ENCODE data around the gene RTN3.
"Not testable (repeated sequence)": the region's sequence is repeated elsewhere in the genome, so short reads cannot be mapped to it uniquely, and the experiment has no call there.

RTN3 gene

GRCh38 chr11:63682066-63683021, 1.0 kb downstream of the RTN3 start:
- DNase-seq (ENCODE audit: low read depth in 2 of 2) = no peak

- DNase-seq (ENCODE audit: low read depth in 2 of 2) = no peak
Observed at GRCh38 chr11:63683133-63683991, 2.1 kb downstream of the RTN3 start.

DNA sequence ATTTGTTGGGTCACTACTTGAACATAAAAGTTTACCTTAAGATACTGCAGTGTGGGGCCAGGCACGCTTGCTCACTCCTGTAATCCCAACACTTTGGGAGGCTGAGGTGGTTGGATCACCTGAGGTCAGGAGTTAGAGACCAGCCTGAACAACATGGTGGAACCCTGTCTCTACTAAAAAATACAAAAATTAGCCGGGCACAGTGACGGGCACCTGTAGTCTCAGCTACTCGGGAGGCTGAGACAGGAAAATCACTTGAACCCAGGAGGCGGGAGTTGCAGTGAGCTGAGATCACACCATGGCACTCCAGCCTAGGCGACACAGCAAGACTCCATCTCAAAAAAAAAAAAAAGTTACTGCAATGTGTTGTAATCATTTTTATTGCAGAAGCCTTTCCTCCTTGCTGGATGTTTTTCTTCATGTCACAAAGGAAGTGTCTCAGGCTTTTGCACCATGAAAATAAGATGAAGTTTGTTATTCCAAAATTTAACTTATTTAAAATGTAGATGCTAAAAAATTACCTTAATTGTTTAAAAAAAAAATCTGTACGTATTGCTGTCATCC, 3.9 kb downstream of the RTN3 start:
- DNase-seq (ENCODE audit: low read depth in 2 of 2) = not testable (repeated sequence)

- no peak for DNase-seq (ENCODE audit: low read depth in 2 of 2)
Observed at GRCh38 chr11:63686926-63687325, 5.6 kb downstream of the RTN3 start.

- DNase-seq (ENCODE audit: low read depth in 2 of 2) = no peak
Observed at GRCh38 chr11:63687845-63688244, 6.5 kb downstream of the RTN3 start.

- DNase-seq (ENCODE audit: low read depth in 2 of 2) = no peak
Observed at GRCh38 chr11:63694596-63694995, 13.3 kb downstream of the RTN3 start.

DNA sequence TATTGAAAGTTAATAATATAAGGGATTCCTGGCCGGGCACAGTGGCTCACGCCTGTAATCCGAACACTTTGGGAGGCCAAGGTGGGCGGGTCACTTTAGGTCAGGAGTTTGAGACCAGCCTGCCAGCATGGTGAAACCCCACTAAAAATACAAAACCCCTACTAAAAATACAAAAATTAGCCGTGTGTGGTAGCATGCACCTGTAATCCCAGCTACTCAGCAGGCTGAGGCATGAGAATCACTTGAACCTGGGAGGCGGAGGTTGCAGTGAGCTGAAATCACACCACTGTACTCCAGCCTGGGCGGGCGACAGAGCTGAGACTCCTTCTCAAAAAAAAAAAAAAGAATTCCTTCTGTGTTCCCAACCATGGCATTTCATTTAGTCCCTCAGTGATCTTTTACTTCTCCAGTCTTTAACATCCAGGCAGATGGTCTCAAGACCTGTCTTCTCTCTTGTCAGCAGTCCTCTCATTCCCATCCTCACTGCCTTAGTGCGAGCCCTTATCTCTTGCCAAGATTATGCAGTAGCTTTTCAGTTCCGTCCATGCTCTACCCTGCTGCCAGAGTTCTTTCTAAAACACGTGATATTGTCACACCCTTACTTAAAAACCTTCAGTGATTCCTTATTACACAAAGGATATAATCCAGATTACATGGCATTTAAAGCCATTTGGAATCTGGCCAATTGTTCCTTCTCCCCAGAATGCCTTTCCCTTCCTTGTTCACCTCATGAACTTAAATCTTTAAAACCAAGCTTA, 17.9 kb downstream of the RTN3 start:
- no peak for DNase-seq (ENCODE audit: low read depth in 2 of 2)

GRCh38 chr11:63699896-63700295, 18.6 kb downstream of the RTN3 start:
- no peak for DNase-seq (ENCODE audit: low read depth in 2 of 2)

- DNase-seq (ENCODE audit: low read depth in 2 of 2) = no peak
Observed at GRCh38 chr11:63705526-63705925, 24.2 kb downstream of the RTN3 start.

DNA sequence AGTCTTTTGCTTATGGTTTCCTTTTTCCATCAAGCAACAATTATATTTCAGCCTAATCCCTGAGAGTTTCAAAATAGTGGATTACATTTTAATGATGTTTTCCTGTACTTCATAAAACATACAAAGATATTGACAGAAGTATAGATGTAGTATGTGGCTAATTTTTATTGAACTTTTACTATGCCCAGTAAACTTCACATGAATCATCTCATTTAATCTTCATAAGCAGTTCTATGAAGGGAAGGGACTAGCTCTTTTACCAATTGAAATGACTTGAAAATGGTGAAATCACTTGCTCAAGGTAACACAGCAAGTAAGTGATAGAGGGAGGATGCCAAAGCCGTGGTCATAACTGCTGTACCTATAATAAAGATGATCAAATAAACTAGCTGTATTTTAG, 27.5 kb downstream of the RTN3 start:
- no peak for DNase-seq (ENCODE audit: low read depth in 2 of 2)

- DNase-seq (ENCODE audit: low read depth in 2 of 2) = no peak
Observed at GRCh38 chr11:63709336-63709884, 28.1 kb downstream of the RTN3 start.

GRCh38 chr11:63710476-63711217, 29.3 kb downstream of the RTN3 start:
- no peak for DNase-seq (ENCODE audit: low read depth in 2 of 2)

DNA sequence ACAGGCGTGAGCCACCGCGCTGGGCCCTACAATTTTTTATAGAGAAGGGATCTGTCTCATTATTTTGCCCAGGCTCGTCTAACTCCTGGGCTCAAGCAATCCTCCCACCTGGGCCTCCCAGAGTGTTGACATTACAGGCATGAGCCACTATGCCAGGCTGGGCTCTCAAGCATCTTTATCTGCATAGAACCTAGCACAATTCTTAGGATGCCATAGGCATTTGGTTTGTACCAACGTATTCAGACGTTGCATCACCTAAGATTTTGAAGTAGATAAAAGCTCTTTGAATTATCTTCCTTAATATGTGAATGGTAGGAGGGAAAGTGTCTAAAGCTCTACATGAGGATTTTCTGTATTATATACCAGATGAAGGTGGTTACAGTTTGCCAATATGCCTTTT, 30.5 kb downstream of the RTN3 start:
- DNase-seq (ENCODE audit: low read depth in 2 of 2) = no peak

GRCh38 chr11:63713766-63714165, 32.5 kb downstream of the RTN3 start:
- DNase-seq (ENCODE audit: low read depth in 2 of 2) = no peak

- no peak for DNase-seq (ENCODE audit: low read depth in 2 of 2)
Observed at GRCh38 chr11:63716046-63716445, 34.7 kb downstream of the RTN3 start.

- DNase-seq (ENCODE audit: low read depth in 2 of 2) = no peak
Observed at GRCh38 chr11:63719001-63719400, 37.7 kb downstream of the RTN3 start.

- DNase-seq (ENCODE audit: low read depth in 2 of 2) = no peak
Observed at GRCh38 chr11:63719987-63720386, 38.7 kb downstream of the RTN3 start.

DNA sequence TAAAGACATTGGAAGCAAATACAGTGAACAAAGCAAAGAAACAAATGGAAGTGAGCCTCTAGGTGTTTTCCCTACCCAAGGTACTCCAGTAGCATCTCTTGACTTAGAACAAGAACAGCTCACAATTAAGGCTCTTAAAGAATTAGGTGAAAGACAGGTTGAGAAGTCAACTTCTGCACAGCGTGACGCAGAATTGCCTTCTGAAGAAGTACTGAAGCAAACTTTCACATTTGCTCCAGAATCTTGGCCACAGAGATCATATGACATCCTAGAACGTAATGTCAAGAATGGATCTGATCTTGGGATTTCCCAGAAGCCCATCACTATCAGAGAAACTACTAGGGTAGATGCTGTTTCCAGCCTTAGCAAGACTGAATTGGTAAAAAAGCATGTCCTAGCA, 39.3 kb downstream of the RTN3 start:
- no peak for DNase-seq (ENCODE audit: low read depth in 2 of 2)

GRCh38 chr11:63729326-63729725, 48.0 kb downstream of the RTN3 start:
- DNase-seq (ENCODE audit: low read depth in 2 of 2) = no peak

- DNase-seq (ENCODE audit: low read depth in 2 of 2) = no peak
Observed at GRCh38 chr11:63736864-63737263, 55.6 kb downstream of the RTN3 start.

DNA sequence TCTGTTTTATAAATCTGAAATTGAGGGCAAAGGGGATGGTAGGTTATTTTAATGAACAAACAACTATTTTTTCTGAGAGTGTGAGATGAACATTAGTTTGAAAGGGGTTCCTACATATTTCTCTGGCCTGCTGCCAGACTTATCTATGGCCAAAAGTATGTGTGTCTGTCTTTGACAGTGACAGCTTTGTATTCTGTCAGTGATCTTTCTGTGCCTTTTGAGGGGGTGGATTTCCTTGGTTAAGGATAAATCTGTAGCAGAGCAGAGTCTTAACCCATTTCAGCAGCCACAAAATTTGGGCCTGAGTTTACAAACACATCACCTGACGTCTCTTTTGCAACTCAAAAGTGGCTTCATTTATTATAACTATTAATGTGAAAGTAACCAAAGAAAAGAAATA, 56.4 kb downstream of the RTN3 start:
- no peak for DNase-seq (ENCODE audit: low read depth in 2 of 2)
